Fibroblast of the conjunctiva (primary cell): ENCODE data around the gene FAM20C.
"Not testable (repeated sequence)": the region's sequence is repeated elsewhere in the genome, so short reads cannot be mapped to it uniquely, and the experiment has no call there.

ENCODE experiments used
- DNase-seq: peaks from one replicate; pipeline ENCODE4 v3.0.0-alpha.2; 2010; ENCODE audit warnings: low read depth

FAM20C gene

DNA sequence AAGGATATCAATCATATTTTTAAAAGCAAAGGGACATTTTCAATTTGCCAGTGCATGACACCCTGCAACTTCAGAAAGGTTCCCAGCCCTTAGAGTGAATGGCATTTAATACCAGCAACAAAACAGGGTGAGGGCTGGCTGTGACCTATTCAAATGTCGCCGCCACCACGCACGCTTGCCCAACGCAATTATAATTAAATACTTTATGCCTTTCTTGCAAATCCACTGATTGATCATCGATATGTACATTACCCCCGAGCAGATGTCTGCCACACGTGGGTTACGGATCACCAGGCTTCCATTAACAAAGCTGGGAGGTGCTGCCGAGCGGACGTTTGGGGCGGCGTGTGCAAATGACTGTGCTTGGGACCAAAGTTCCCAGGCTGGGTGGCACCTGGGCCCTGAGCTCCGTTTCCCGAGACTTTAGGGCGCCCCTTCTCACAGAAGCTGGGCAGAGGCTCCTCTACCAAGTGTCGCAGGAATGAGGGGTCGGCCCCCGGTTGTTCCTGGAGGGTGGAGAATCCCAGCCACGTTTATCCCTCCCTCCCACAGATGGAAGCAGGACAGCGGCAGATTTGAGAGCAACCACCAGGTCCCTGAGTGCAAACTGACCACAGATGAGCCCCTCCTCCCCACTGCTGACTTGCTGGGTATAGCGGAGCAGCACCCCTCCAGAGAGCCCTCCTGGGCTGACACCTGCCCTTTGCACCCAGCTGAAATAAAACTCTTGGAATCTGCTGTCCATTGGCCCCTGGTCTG lies 101.5 kb downstream of the FAM20C start:
- DNase-seq = no peak

DNA sequence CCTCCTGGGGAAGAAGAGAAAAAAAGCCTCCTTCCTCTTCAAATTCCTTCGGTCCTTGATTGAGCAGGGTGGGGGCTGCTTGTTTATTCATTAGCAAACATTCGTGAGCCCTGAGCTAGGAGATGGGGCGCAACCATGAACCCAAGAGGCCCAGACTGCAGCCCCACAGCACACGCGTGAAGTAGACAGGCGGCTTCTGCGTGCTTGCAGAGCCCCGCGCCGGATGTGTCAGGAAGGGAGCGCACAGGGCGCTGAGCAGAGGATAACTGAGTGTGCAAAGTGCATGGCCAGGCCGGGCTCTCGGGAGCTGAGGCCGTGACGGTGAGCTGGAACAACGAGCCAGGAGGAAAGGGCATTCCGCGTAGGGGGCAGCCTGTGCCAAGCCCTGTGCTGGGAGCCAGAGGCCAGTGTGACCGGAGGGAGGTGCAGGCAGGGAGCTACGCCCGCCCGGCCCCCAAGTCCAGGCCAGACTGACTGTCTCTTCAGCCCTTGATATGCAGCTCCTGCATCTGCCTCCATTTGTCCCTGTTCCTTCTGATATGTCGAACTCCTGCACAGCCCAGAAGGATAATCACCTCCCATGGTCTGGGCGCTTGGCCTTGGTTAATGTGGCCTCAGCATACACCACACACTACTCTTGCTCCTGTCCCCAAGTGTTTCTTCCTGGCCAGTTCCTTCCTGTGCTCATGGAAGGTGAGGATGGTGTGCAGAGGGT lies 102.2 kb downstream of the FAM20C start:
- DNase-seq = no peak

DNA sequence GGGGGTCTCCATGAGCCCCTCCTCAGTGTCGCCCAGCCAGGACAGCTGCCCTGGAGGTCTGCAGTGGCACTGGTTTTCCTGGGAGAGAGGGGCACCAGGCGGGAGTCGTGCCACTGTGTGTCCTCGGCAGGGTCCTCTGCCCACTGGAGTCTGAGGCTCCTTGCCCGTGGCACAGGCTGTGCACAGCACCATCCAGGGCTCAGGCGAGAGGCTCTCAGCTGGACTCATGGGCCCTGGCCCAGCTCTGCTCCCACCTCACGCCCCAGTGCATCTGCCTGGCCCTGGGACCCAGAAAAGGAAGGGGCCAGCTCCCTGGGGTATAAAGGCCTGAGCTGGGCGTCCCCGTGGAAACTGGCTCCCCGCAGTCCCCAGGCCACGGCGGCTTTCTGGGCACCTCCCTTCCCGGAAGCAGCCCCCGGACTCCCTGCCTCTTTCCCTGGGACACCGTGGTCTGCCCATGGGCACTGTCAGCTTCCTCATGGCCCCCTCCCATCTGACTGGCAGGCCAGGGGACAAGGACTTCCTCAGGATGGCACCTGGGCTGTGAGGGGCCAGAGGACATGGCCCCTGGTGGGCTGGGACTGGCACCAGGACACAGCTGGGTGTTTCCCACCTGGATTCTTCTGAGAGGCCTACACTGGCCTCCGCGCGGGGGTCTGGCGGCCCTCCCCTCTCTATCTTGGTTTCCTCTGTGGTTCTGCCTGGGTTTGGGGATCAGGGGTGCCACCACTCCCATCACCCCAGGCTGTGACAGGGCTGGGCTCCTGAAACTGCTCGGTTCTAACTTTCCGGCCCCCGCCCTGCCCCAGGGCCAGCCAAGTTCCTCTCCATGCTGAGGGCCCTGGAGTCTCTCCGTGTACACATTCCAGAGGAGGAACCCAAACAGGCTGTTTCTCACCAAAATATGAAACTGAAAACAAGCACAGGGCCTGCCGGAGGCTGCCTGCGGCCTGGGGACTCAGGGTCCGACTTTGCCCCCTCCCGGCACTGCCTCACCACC lies 103.1 kb downstream of the FAM20C start:
- no peak for DNase-seq

DNA sequence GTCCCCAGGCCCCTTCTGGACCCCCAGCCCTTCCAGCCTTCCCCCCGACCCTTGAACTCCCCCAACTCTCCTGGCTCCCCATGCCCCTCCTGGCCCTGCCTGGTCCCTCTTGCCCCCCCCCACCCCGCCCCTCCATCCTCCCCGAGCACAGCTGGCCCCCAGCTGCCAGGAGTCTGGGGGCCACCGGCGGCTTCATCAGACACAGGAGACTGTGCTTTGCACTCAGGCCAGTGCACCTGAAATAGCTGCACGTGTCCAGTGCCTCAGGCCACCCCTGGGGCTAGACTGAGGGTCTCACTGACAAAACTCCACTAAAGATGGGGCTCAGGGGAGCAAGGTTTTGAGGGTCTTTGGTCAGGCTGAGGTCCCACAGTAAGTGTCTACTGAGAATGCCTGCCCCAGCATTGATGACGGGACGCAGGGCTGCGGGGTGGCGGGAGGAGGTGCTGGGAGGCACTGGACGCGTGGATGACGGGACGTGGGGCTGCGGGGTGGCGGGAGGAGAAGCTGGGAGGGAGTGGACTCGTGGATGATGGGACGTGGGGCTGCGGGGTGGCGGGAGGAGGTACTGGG lies 104.1 kb downstream of the FAM20C start:
- no peak for DNase-seq

DNA sequence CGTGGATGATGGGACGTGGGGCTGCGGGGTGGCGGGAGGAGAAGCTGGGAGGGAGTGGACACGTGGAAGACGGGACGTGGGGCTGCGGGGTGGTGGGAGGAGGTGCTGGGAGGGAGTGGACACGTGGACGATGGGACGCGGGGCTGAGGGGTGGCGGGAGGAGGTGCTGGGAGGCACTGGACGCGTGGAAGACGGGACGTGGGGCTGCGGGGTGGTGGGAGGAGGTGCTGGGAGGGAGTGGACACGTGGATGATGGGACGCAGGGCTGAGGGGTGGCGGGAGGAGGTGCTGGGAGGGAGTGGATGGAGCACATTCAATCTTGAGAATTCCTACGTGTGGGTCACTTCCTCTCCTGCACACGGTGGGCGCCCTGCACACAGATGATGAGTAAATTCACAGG lies 104.8 kb downstream of the FAM20C start:
- not testable (repeated sequence) for DNase-seq

DNA sequence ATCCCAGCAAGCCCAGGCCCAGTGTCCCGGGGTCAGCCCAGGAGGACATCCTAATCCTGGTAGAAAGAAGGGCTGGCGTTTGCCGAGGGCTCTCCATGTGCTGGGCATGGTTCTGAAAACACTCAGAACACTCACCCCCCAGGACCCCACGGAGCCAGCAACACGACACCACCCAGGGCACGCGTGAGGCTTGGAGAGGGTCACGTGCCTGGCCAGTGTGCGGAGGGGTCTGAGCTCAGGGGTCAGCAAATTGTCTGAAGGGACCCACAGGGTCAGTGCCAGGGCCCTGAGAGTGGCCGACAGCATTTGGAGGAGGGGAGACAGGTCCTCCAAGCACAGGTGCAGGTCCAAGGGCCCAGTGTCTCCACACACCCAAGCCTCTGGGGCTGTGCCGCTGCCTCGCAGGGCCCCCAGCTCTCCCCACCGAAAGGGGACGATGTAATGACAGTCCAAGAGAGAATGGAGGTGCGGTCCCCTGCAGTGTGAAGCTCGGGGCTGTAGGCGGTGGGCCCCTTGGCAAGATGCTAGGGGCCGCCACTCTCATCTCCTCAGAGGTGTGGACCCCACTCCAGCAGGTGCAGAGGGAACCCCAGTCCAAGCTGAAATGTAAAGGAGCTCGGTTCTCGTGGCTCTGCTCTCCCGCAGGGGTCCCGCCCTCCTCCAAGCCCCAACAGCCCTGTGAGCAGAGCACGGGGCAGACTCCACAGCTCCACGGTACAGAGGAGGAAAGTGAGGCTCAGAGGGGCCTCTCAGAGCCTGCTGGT lies 105.4 kb downstream of the FAM20C start:
- no peak for DNase-seq

DNA sequence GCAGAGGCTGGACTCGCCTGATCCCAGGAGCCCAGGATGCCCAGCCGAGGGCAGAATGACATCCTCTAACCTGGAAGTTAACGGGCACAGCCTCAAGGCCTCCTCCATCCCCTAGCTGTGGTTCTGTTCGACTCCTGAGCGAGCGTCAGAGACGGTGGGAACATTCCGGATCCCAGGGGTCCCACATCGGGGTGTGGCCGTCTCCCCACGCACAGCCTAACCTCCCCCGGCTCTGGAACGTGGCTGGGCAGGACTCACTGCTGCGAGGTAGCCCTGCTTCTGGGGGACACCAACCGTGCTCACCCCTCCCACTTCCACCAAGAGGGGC lies 106.0 kb downstream of the FAM20C start:
- no peak for DNase-seq

DNA sequence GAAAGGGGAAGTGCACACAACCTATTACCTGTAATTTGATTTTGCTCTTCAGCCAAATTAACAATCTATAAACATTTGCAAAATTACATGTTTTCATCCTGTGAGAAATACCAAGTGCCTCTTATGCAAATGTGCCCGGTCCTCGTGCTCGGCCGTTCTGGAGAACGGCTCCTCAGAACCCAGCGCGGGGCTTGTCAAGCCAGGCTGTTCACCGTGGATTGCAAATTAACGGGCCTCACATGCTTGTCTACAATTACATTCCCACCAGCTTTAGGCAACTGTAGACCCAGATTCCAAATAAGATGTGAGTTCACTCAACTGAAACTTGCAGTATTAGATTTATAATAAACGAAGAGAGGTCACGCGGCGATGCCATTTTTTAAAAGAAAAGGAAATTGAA lies 106.4 kb downstream of the FAM20C start:
- no peak for DNase-seq

DNA sequence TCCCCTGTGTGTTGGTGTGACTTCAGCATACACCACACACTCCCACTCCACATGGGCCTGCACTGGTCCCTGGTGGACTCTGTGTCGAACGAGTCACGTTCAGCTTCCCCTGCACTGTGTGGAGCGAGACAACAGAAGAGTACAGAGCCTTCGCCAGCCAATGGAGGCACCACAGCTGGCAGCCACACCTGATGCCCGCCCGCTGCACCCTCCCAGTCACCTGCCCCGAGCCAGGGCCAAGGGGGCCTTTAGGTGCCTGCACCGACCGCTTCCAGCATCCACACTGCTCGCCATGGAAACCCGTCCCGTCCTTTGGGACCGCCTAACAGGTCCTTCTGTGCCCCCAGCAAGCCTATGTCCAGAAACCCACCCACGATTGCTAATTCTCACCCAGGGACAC lies 106.8 kb downstream of the FAM20C start:
- no peak for DNase-seq

DNA sequence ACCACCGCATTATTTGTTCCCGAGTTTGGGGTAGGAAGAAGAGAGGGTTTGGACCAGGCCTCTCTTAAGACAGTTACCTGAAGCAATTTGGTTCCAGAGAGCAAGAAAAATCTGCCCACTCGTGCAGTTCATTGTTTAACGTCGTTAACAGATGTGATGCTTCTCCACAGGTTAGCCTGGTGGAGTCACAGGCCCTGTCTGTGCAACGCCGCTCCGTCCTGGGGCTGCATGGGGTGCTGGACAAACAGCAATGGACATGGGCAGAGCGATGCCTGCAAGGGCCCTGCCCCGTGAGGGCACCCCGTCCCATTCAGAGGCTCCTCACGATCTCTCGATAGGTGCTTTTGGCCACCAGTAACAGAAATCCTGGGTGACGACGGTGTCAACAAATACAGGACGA lies 107.3 kb downstream of the FAM20C start:
- DNase-seq = no peak

DNA sequence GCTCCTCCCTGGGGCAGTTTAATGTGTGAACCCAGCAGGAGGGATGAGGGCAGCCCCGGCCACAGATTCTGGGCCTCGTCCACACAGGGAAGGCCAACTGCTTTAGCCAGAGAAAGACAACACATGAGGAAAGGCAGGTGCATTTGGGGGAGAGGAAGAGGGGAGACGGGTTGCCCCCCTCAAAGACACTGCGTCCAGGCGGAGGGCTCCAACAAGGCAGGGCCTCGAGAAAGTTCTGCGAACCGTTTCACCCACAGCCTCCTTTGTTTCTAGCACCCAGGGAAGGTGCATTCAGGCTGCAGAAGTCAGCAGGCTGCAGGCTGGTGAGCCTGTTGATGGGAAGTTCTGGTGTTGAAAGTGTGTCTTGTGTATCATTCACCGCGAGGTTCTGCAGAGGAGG lies 107.7 kb downstream of the FAM20C start:
- no peak for DNase-seq

DNA sequence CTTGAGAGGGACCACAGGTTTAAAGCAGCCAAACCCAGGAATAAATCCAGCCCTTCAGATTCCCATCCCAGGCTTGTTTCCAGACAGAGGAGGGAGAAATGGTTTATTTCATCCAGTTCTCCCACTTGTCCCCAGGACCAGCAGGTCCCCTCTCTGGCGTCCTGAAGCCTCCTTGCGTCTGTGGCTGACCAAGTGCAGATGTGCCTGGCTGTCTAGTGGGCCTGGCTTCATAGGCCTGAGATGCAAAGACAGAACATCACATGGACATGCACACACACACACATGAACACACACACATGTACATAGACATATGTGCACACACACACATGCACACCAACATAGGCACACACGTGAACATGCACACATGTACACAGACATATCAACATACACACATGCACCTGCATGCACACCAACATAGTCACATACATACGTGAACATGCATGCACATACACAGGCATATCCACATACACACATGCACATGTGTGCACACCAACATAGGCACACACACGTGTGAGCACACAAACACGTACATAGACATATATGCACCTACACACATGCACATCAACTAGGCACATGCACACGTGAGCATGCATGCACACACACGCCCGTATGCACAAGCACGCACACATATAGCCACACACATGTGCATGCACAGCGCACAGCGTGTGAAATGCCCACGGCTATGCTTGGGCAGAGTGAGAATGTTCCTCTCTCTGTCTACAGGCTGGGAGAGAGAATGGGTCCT lies 108.3 kb downstream of the FAM20C start:
- DNase-seq = no peak

DNA sequence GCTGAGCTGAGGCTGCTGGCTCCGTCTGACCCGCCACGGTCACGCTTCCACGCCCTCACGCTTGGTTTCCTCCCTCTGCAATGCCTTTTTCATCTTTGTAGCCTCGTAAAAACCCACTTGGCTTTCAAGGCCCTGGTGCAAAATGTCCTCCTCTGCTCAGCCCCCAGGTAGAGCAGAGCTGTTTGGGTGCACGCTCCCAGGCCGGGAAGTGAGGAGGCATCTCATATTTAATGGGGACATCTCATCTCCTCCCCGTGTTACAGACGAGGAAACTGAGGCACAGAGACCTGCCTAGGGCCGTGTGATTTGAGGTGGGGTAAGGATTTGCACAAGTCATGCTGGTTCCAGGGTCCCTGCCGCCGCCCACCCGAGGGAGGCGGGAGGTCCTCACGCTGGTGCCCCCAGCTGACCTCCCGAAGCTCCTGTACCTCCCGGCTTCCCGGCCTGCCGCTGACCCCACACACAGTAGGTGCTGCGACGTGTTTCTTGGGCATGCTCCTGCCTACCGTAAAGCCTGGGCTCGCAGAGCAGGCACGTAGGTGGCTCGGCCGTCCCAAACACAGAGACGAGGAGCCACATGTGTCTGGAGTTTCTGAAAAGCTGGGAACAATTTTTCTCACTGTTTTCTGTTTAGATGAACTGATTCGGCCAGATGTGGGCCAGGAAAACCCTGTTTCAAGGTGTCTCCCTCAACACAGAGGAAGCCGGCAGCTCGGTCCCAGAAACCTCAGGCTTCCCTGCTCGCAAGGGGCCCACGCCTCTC lies 109.1 kb downstream of the FAM20C start:
- DNase-seq = no peak

DNA sequence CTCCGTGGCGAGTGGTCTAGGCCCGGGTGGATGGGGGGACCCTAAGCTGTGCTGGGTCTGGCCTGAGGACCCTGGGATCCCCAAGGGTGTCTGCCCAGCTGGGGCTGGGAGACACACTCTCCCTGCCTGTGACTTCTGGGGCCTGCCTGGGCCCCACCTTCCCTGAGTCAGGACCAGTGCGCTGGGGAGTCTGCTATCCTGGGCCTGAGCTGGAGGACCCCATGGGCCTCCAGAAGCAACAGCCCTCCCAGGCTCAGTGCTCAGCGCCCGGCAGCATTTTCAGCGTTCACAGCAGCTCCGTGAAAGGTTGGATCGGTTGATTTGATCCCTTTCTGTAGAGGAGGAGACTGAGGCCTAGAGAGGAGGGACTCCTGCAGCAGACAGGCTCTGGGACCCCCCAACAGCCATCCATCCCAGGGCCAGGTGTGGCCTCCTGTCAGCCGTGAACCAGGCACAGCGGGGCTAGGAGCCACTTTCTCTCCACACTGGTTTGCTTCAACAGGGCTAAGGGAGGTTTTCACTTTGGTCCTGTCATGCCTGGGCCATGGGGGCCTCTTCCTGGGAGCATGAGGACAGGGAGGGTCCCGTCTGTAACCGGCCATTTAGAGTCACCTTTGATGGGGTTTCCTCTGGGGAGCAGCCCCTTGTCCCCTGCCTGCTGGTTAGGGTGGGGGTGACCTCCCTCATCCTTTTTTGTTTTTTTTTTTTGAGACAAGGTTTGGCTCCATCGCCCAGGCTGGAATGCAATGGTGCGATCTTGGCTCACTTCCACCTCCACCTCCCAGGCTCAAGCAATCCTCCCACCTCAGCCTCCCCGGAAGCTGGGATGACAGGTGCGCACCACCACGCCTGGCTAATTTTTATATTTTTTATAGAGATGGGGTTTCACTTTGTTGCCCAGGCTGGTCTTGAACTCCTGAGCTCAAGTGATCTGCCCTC lies 110.0 kb downstream of the FAM20C start:
- DNase-seq = no peak

DNA sequence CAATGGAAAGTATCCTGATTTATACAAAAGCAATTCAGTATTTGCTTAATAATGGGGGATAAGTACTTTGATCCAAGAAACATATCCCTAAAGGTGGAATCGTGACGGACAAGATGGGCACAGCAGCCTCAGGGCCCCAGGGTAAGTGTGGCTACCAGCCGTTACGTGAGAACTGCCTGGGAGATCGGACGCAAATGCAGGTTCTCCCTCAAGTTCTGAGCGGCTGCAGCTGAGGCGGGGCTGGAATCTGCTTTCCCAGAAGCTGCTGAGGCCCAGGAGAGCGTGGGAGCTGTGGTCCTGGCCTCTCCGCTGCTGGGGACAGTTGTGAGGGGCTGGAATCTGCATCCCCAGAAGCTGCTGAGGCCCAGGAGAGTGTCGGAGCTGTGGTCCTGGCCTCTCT lies 111.1 kb downstream of the FAM20C start:
- no peak for DNase-seq

DNA sequence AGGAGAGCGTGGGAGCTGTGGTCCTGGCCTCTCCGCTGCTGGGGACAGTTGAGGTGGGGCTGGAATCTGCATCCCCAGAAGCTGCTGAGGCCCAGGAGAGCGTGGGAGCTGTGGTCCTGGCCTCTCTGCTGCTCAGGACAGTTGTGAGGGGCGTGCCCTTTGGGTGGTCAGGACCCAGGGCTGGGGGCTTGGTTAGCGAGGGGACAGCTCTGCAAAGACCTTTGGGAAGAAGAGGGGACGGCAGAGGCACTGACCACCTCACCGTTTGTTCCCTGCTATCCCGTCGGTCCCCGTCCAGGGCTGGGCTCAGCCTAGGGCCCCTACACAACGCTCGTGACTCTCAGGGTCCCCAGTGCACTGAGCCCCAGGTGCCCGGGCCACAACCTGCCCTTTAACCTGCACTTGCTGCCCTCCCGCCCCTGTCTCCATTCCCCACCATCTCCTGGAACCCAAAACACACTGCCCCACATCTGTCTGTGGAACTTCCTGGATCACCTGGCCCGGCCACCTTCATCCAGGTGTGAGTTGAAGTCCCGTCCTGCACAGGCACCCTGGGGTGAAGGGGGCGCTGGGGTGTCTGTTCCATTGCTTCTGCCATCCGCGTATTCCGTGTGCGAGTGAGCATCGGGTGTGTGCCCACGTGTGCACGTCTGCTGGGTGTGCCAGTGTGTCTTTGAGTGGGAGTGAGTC lies 111.7 kb downstream of the FAM20C start:
- DNase-seq = no peak

DNA sequence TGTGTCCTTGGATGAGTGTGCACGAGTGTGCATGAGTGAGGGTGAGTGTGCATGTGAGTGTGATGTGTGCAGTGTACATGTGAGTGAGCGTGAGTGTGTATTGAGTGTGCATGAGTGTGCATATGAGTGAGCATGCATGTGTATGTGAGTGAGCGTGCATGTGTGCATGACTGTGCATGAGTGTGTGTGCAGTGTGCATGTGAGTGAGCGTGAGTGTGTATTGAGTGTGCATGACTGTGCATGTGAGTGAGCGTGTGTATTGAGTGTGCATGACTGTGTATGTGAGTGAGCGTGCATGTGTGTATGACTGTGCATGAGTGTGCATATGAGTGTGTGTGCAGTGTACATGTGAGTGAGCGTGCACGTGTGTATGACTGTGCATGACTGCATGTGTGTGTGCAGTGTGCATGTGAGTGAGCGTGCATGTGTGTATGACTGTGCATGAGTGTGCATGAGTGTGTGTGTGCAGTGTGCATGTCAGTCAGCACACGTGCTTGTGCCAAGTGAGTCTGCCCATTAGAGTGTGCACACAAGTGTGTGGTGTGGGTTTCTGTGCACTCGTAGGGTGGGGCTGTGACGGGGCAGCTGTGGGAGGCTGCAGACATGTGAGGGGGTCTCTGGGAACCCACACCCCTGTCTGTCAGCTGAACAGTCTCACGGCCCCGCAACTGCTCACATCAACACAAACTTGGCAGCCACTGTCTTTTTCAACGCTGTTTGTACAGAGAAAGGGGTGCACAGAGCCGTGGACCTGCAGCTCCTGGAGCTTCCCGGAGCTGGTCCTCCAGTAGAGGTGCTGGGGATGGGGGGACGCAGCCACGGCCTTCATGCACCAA lies 112.4 kb downstream of the FAM20C start:
- no peak for DNase-seq
